HCT116 (cell line): ENCODE data around the gene CAB39L. TPM values are rescaled to one million over a fixed set of nuclear protein-coding genes. Genes with fewer than 3 reads are reported as not detected.

Experiments used
- ATAC-seq: fragments of 200-7000 bp; cut with Tn5 transposase; 2 replicates; pipeline ENCODE4 v1.9.1; 2020; ENCODE audit warnings: mild to moderate bottlenecking, moderate library complexity
- BruUV-seq: library from RNA; stranded (reverse); fragments of 400-500 nt; replicated peaks from 2 replicates; lab custom pipeline; 2021; lab: Mats Ljungman, UMichigan
- CTCF ChIA-PET: fragments of 300-600 bp; sonication (Branson Sonifier 250); formaldehyde crosslinking; loops from one replicate; lab custom pipeline; 2021; ENCODE audit warnings: antibody characterized with exemption; lab: Charles Lee
- POLR2A ChIA-PET: fragments of 300-600, 350-600 bp; sonication (Branson Sonifier 250); formaldehyde crosslinking; loops from one replicate; lab custom pipeline; 2021; ENCODE audit warnings: antibody characterized with exemption; lab: Charles Lee
- RAD21 ChIA-PET, 2 experiments: fragments of 300-600 bp; sonication (Branson Sonifier 250); formaldehyde crosslinking; loops; one replicate each; lab custom pipeline; 2023; ENCODE audit warnings: low total read pairs in 2 of 2; ENCODE audit not compliant: uncharacterized antibody in 2 of 2, unreplicated experiment in 2 of 2, low non-redundant PET in 1 of 2; lab: Charles Lee
- DNase-seq: peaks from one replicate; pipeline ENCODE4 v3.0.0-alpha.2; 2010; ENCODE audit warnings: low read depth, low spot score
- H2AFZ ChIP-seq: fragments of 200-600 bp; shearing (Covaris generic), sonication (generic); 2 replicates; pipeline ENCODE4 v1.6.1; 2017; ENCODE audit warnings: low read depth, mixed run types, mixed read lengths, antibody characterized with exemption, low read length; ENCODE audit not compliant: poor library complexity, severe bottlenecking
- H3K27ac ChIP-seq: 2 replicates; pipeline ENCODE4 v1.5.1; 2012; ENCODE audit warnings: low read depth, low read length
- H3K27me3 ChIP-seq: fragments of 200-600 bp; sonication (generic); 2 replicates; pipeline ENCODE4 v1.6.1; 2016; ENCODE audit warnings: mixed run types, low read length, mixed read lengths; ENCODE audit not compliant: insufficient read depth
- H3K36me3 ChIP-seq, 2 experiments: fragments of 200-500 bp in 1 of 2; fragments of 200-600 bp in 1 of 2; sonication (Bioruptor generic) in 1 of 2; sonication (generic) in 1 of 2; 2 replicates each; pipeline versions ENCODE4 v1.5.1 to v1.6.1; 2014 to 2016; ENCODE audit warnings: low read length in 2 of 2, inconsistent platforms in 1 of 2, mixed read lengths in 1 of 2, mixed run types in 1 of 2; ENCODE audit not compliant: insufficient read depth in 2 of 2, control insufficient read depth in 1 of 2
- H3K4me1 ChIP-seq, 2 experiments: fragments of 200-600 bp in 1 of 2; sonication (generic) in 1 of 2; 2 replicates each; pipeline versions ENCODE4 v1.5.1 to v1.6.1; 2012 to 2017; ENCODE audit warnings: low read length in 2 of 2, inconsistent platforms in 1 of 2, mild to moderate bottlenecking in 1 of 2, mixed read lengths in 1 of 2, mixed run types in 1 of 2, moderate library complexity in 1 of 2; ENCODE audit not compliant: insufficient read depth in 2 of 2, control insufficient read depth in 1 of 2
- H3K4me2 ChIP-seq: fragments of 200-600 bp; sonication (generic); 2 replicates; pipeline ENCODE4 v1.6.1; 2017; ENCODE audit warnings: mixed run types, low read length, mixed read lengths
- H3K4me3 ChIP-seq, 2 experiments: fragments of 200-600 bp in 1 of 2; sonication (generic) in 1 of 2; replicated peaks in 1 of 2; 2 replicates each; pipeline ENCODE4 v1.5.1; 2011 to 2016; ENCODE audit warnings: low read length in 2 of 2, control low read depth in 1 of 2, low read depth in 1 of 2, mild to moderate bottlenecking in 1 of 2, mixed read lengths in 1 of 2, mixed run types in 1 of 2
- H3K79me2 ChIP-seq: fragments of 200-600 bp; sonication (generic); 2 replicates; pipeline ENCODE4 v1.6.1; 2017; ENCODE audit warnings: mild to moderate bottlenecking, mixed run types, low read length, moderate library complexity, mixed read lengths; ENCODE audit not compliant: insufficient read depth
- H3K9ac ChIP-seq: fragments of 200-600 bp; sonication (generic); 2 replicates; pipeline ENCODE4 v1.6.1; 2016; ENCODE audit warnings: low read length, mixed read lengths
- H3K9me2 ChIP-seq: fragments of 200-600 bp; sonication (generic), shearing (Covaris generic); 2 replicates; pipeline ENCODE4 v1.6.1; 2017; ENCODE audit warnings: mixed run types, mild to moderate bottlenecking, moderate library complexity; ENCODE audit not compliant: insufficient read depth
- H3K9me3 ChIP-seq, 2 experiments: fragments of 200-500 bp in 1 of 2; fragments of 200-600 bp in 1 of 2; sonication (Bioruptor generic) in 1 of 2; sonication (generic) in 1 of 2; 2 replicates each; pipeline ENCODE4 v1.6.1; 2014 to 2017; ENCODE audit warnings: low read length in 2 of 2, mixed read lengths in 2 of 2, inconsistent platforms in 1 of 2, low read depth in 1 of 2, mild to moderate bottlenecking in 1 of 2, mixed run types in 1 of 2, moderate library complexity in 1 of 2; ENCODE audit not compliant: control insufficient read depth in 1 of 2, insufficient read depth in 1 of 2
- H4K20me1 ChIP-seq: fragments of 200-600 bp; sonication (generic), shearing (Covaris generic); 2 replicates; pipeline ENCODE4 v1.6.1; 2017; ENCODE audit warnings: mixed run types, mild to moderate bottlenecking, moderate library complexity; ENCODE audit not compliant: insufficient read depth
- CEBPB ChIP-seq: IDR thresholded peaks from 2 replicates; pipeline ENCODE4 v1.6.1; 2012; ENCODE audit warnings: low read depth
- ELF1 ChIP-seq: IDR thresholded peaks from 2 replicates; pipeline ENCODE4 v1.6.1; 2012; ENCODE audit warnings: low read depth, borderline replicate concordance
- EZH2phosphoT487 ChIP-seq: fragments of 200-600 bp; IDR thresholded peaks from 2 replicates; pipeline ENCODE4 v1.6.1; 2018; ENCODE audit warnings: antibody characterized with exemption, borderline replicate concordance
- POLR2A ChIP-seq: IDR thresholded peaks from 2 replicates; pipeline ENCODE4 v1.7.0; 2011; ENCODE audit warnings: borderline replicate concordance; ENCODE audit not compliant: insufficient read depth, insufficient read length; ENCODE audit errors: extremely low read depth
- RAD21 ChIP-seq: IDR thresholded peaks from 2 replicates; pipeline ENCODE4 v1.6.1; 2012; ENCODE audit warnings: low read depth, mild to moderate bottlenecking
- ZFX ChIP-seq: fragments of 450-650 bp; IDR thresholded peaks from 2 replicates; pipeline ENCODE4 v1.6.1; 2017
- intact Hi-C: fragments of 100-400 bp; cut with micrococcal nuclease; formaldehyde crosslinking; loops from 2 replicates; pipeline ENCODE4 v1.10.0; 2022
- total RNA-seq: library from RNA; stranded (reverse); gene quantifications from one replicate; pipeline ENCODE4 v1.2.1, GENCODE V29; 2021; ENCODE audit not compliant: unreplicated experiment
- TF ChIP-seq, protein P1 (sequence below), 3 experiments: fragments of 200-600 bp in 1 of 3; sonication (generic) in 1 of 3; IDR thresholded peaks in 2 of 3; conservative IDR thresholded peaks in 1 of 3; 2 replicates each; pipeline ENCODE4 v1.5.1; 2012 to 2017; ENCODE audit warnings: low read depth in 2 of 3, low read length in 2 of 3, antibody characterized with exemption in 1 of 3, borderline replicate concordance in 1 of 3, control low read depth in 1 of 3, mild to moderate bottlenecking in 1 of 3, mixed read lengths in 1 of 3, mixed run types in 1 of 3, moderate library complexity in 1 of 3; ENCODE audit not compliant: insufficient read depth in 1 of 3
- TF ChIP-seq, protein P2 (sequence below): IDR thresholded peaks from 2 replicates; pipeline ENCODE4 v1.6.1; 2011; ENCODE audit warnings: mild to moderate bottlenecking, low read length, moderate library complexity; ENCODE audit not compliant: insufficient replicate concordance; ENCODE audit errors: extremely low read depth
- TF ChIP-seq, protein P3 (sequence below): IDR thresholded peaks from 2 replicates; pipeline ENCODE4 v1.6.1; 2012

Gene CAB39L
- total RNA-seq, 1 experiment from 2014 or later, result 6.1 TPM

DNA sequence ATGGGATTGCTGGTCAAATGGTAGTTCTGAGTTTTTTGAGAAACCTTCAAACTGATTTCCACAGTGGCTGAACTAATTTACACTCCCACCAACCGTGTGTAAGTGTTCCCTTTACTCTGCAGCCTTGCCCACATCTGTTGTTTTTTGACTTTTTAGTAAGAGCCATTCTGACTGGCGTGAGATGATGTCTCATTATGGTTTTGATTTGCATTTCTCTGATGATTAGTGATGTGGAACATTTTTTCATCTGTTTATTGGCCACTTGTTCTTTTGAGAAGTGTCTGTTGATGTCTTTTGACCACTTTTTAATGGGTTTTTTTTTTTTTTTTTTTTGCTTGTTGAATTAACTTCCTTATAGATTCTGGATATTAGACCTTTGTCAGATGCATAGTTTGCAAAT, 4.3 kb downstream of the CAB39L start:
- H3K27me3 ChIP-seq, result no peaks in the 10 kb centered on the region
- RAD21 ChIA-PET, result no interaction called here
- no peaks in the 10 kb centered on the region for H3K9me3 ChIP-seq
- DNase-seq, result no peak
- POLR2A ChIA-PET, result no interaction called here
- TF ChIP-seq RAD21 (no peak), POLR2A (no peak)
- no peak overlapping the region for H3K4me2 ChIP-seq
- intact Hi-C loops, result loop anchor here (10.0 kb wide), 1 partner anchor 165 kb away; no protein-coding TSS in a partner anchor
- no peak overlapping the region for H3K4me3 ChIP-seq
- no peaks in the 10 kb centered on the region for H3K79me2 ChIP-seq
- H4K20me1 ChIP-seq, result no peaks in the 10 kb centered on the region
- no peaks in the 10 kb centered on the region for H3K36me3 ChIP-seq
- no peaks in the 10 kb centered on the region for H3K9me2 ChIP-seq
- no TSS peak for BruUV-seq
- H2AFZ ChIP-seq, result no peak overlapping the region
- CTCF ChIA-PET, result no interaction called here
- ATAC-seq, result no peak
- H3K9ac ChIP-seq, result no peak overlapping the region
- H3K4me1 ChIP-seq, result peaks cover 4 to 9% of the 10 kb centered on the region in 2 experiments; a peak in 2 of 4 replicates
- no peak overlapping the region for H3K27ac ChIP-seq

DNA sequence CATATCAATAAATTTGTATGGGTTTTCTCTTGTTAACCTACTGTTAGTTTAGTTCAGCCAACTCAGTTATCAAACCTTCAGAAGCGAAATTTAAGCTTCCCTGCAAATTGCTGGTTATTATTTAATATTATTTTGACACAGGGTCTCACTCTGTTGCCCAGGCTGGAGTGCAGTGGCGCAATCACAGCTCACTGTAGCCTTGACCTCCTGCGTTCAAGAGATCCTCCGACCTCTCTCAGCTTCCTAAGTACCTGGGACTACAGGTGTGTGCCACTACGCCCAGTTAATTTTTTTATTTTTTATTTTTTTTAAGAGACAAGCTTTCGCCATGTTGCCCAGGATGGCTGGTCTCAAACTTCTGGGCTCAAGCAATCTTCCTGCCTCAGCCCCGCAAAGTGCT, 6.2 kb downstream of the CAB39L start:
- no peaks in the 10 kb centered on the region for H3K36me3 ChIP-seq
- intact Hi-C loops, result loop anchor here (2.0 kb wide), 1 partner anchor 137 kb away; no protein-coding TSS in a partner anchor
- TF ChIP-seq, protein P1, sequence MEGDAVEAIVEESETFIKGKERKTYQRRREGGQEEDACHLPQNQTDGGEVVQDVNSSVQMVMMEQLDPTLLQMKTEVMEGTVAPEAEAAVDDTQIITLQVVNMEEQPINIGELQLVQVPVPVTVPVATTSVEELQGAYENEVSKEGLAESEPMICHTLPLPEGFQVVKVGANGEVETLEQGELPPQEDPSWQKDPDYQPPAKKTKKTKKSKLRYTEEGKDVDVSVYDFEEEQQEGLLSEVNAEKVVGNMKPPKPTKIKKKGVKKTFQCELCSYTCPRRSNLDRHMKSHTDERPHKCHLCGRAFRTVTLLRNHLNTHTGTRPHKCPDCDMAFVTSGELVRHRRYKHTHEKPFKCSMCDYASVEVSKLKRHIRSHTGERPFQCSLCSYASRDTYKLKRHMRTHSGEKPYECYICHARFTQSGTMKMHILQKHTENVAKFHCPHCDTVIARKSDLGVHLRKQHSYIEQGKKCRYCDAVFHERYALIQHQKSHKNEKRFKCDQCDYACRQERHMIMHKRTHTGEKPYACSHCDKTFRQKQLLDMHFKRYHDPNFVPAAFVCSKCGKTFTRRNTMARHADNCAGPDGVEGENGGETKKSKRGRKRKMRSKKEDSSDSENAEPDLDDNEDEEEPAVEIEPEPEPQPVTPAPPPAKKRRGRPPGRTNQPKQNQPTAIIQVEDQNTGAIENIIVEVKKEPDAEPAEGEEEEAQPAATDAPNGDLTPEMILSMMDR (IDR thresholded peaks at IDR 0.05 in 2 of 3, conservative IDR thresholded peaks at IDR 0.05 in 1 of 3; ENCODE audit: borderline replicate concordance in 1 of 3, insufficient read depth in 1 of 3, low read depth in 2 of 3, low read length in 2 of 3), result no peak
- TF ChIP-seq, protein P2, sequence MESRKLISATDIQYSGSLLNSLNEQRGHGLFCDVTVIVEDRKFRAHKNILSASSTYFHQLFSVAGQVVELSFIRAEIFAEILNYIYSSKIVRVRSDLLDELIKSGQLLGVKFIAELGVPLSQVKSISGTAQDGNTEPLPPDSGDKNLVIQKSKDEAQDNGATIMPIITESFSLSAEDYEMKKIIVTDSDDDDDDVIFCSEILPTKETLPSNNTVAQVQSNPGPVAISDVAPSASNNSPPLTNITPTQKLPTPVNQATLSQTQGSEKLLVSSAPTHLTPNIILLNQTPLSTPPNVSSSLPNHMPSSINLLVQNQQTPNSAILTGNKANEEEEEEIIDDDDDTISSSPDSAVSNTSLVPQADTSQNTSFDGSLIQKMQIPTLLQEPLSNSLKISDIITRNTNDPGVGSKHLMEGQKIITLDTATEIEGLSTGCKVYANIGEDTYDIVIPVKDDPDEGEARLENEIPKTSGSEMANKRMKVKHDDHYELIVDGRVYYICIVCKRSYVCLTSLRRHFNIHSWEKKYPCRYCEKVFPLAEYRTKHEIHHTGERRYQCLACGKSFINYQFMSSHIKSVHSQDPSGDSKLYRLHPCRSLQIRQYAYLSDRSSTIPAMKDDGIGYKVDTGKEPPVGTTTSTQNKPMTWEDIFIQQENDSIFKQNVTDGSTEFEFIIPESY, result no peak
- no peak for TF ChIP-seq ZFX
- no peak for TF ChIP-seq CEBPB
- TF ChIP-seq, protein P3, sequence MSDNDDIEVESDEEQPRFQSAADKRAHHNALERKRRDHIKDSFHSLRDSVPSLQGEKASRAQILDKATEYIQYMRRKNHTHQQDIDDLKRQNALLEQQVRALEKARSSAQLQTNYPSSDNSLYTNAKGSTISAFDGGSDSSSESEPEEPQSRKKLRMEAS, result no peak
- TF ChIP-seq EZH2phosphoT487, result no peak
- no peak for TF ChIP-seq ELF1
- no peak overlapping the region for H3K4me3 ChIP-seq
- H3K79me2 ChIP-seq, result no peaks in the 10 kb centered on the region
- DNase-seq, result no peak
- no peak overlapping the region for H3K4me2 ChIP-seq
- no TSS peak for BruUV-seq
- no peak overlapping the region for H3K27ac ChIP-seq
- no peak overlapping the region for H2AFZ ChIP-seq
- no peaks in the 10 kb centered on the region for H4K20me1 ChIP-seq
- no peak overlapping the region for H3K9ac ChIP-seq
- POLR2A ChIA-PET, result no interaction called here
- RAD21 ChIA-PET, result no interaction called here
- no peaks in the 10 kb centered on the region for H3K9me2 ChIP-seq
- no peaks in the 10 kb centered on the region for H3K4me1 ChIP-seq
- no peaks in the 10 kb centered on the region for H3K27me3 ChIP-seq
- H3K9me3 ChIP-seq, result no peaks in the 10 kb centered on the region
- CTCF ChIA-PET, result interaction anchor here (1.9 kb wide), 1 partner anchor 198 kb away, joined by 6 read pairs; no protein-coding TSS in a partner anchor
- ATAC-seq, result no peak
